Measurements from ENCODE around the gene CASZ1. TPM values are rescaled to one million over a fixed set of nuclear protein-coding genes. Genes with fewer than 3 reads are reported as not detected.

The CASZ1 gene
- total RNA-seq, 1 donor from 2014 or later = 6.9 TPM

DNA sequence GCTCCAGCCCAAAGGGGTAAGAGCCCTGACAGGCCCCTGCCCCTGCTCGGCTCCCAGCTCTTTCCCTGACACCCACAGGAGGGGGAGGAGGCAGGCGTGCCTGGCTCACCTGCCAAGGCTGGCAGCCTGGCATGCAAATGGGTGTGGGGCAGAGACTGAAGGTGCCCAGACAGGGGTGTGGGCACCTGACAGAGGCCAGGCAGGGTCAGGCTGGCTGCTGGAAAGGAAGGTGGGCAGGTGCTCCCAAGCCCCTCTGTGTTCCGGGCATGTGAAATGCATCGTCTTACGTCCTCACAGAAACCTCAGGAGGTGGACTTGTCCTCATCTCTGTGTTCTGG lies 19.4 kb upstream of the CASZ1 start:
- intact Hi-C loops (cut with micrococcal nuclease) = no loop called here
- H3K36me3 Mint-ChIP-seq (ENCODE audit: low read depth) = no peaks in the 10 kb centered on the region
- DNase-seq = no peak
- no peaks in the 10 kb centered on the region for H3K9me3 Mint-ChIP-seq
- peaks cover 4% of the 10 kb centered on the region for H3K27me3 Mint-ChIP-seq
- no peak overlapping the region for H3K27ac Mint-ChIP-seq
- no peaks in the 10 kb centered on the region for H3K4me1 Mint-ChIP-seq
- no peak overlapping the region for H3K4me3 Mint-ChIP-seq

DNA sequence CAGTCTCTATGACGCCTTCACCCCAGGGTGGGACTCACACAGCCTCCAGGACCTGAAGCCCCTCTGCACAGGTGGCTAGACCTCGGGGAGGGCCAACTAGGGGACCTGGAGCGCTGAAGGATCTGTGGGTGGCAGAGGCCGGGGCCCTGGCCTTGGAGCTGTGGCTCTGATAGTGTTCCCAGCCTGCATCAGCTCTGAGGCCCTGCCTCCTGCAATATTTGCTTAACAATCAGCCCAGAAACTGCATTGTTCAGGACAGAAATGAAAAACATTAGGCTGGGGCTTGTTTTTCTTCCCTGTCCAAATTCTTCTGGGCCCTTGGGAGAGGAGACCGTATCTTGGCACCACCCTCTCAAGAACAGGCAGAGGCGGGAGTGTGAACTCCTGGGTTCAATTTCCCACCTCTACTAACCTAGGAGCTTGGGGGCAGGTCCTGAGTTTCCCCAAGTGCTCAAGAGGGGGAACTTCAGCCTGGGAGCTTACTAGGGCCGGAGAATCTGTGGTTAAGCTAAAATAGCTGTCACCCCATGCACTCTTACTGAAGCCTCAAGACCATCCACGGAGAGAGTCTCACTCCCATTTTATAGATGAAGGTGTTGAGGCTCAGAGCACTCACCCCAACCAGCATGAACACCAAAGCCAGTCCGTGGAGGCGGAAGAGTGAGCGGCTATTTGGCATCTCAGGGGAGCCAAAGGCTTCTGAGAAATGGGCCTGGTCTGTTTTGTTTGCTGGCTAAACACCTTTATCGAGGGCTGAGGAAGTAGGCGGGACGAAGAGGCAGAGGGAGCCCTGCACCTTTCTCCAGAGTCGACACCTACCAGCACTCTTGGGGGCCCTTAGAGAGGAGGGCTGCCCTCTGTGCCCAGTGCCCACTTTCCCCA lies 18.8 kb upstream of the CASZ1 start:
- Mint-ChIP-seq H3K36me3 (ENCODE audit: low read depth) (no peaks in the 10 kb centered on the region), H3K4me3 (no peak overlapping the region), H3K27ac (no peak overlapping the region), H3K9me3 (no peaks in the 10 kb centered on the region), H3K4me1 (no peaks in the 10 kb centered on the region), H3K27me3 (peaks cover 4% of the 10 kb centered on the region)
- DNase-seq = no peak
- intact Hi-C loops (cut with micrococcal nuclease) = no loop called here

DNA sequence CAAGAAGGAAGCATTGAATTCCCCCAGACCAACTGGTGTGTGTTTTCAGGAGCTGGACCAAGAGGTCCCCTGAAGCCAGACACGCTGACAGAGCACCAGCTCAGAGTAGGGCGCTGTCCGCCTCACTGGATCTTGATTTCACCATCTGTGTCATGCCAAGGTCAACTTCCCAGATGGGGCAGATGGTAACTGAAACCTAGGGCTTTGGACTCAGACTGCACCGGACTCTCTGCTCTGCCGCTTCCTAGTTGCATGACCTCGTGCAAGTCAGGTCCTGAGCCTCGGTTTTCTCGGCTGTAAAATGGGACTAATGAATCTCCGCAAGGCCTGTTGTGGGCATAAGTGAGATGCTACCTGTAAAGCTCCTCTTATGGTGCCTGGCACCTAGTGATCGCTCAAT lies 17.9 kb upstream of the CASZ1 start:
- H3K27ac Mint-ChIP-seq = no peak overlapping the region
- H3K4me1 Mint-ChIP-seq = no peaks in the 10 kb centered on the region
- H3K9me3 Mint-ChIP-seq = no peaks in the 10 kb centered on the region
- no peak overlapping the region for H3K4me3 Mint-ChIP-seq
- intact Hi-C loops (cut with micrococcal nuclease) = no loop called here
- DNase-seq = no peak
- H3K36me3 Mint-ChIP-seq (ENCODE audit: low read depth) = no peaks in the 10 kb centered on the region
- H3K27me3 Mint-ChIP-seq = peaks cover 8% of the 10 kb centered on the region

DNA sequence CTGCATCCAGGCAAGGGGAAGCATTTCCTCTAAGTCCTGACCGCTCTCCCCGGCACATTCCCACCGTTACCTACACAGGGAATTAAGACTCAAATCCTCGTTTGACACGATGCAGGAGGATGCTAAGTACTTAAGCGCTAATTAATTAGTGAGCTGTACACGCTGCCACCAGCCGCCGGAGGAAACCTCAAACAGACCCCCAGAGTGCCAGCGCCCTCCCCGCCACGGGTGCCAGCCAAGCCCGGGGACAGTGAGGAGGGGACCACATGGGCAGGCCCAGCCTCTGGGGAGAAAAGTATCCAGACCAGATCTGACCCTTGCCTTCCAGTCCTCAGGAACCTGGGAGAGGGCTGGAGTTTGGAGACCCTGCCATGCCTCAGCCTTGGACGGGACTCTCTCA lies 17.4 kb upstream of the CASZ1 start:
- Mint-ChIP-seq H3K27ac (no peak overlapping the region), H3K4me3 (no peak overlapping the region), H3K36me3 (ENCODE audit: low read depth) (no peaks in the 10 kb centered on the region), H3K27me3 (peaks cover 13% of the 10 kb centered on the region), H3K4me1 (no peaks in the 10 kb centered on the region), H3K9me3 (no peaks in the 10 kb centered on the region)
- intact Hi-C loops (cut with micrococcal nuclease) = no loop called here
- no peak for DNase-seq

DNA sequence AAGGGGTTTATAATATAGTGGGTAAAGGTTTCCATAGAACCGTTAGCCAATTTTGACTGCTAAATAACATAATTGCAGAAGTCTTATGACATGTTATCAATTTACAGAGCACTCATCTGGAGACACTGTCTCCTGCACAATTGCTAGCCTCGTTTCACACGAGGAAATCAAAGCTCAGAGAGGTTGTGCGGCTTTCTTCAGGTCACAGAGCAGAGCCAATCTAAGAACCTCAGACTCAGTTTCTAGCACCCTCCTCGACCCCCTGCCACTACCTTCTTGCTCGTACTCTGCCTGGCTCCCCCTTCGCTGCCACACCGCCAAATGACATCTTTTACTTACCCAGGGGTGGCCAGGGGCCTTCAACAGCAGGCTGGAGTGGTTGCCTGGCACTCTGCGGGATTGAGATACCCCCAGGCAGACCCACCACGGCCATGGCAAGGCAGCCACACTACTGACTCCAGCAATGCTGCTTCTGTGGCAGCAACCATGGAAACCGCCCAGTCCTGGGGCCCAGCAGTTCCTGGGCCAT lies 16.0 kb upstream of the CASZ1 start:
- no peak for DNase-seq
- H3K4me3 Mint-ChIP-seq = no peak overlapping the region
- H3K9me3 Mint-ChIP-seq = no peaks in the 10 kb centered on the region
- no peaks in the 10 kb centered on the region for H3K36me3 Mint-ChIP-seq (ENCODE audit: low read depth)
- no peak overlapping the region for H3K27ac Mint-ChIP-seq
- no peaks in the 10 kb centered on the region for H3K4me1 Mint-ChIP-seq
- intact Hi-C loops (cut with micrococcal nuclease) = no loop called here
- peaks cover 23% of the 10 kb centered on the region for H3K27me3 Mint-ChIP-seq

DNA sequence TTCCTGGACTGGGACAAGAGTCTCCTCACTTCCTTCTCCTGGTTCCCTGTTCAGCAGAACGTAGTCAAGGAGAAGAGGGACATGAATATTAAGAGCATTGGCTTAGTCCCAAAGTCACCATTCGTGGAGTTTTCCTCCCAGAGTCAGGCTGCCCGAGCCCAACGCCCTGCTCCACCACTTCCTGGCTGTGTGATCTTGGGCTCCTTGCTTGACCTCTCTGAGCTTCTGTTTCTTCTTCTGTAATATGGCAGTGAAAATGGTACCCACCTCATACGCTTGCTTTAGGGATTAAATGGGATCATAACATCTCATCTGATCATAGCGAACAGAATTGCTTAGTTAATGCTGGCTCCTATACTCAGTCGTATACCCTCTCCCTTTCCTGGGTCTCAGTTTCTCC lies 12.0 kb upstream of the CASZ1 start:
- Mint-ChIP-seq H3K9me3 (no peaks in the 10 kb centered on the region), H3K27ac (no peak overlapping the region), H3K4me1 (peaks cover under 1% of the 10 kb centered on the region), H3K4me3 (no peak overlapping the region), H3K36me3 (ENCODE audit: low read depth) (no peaks in the 10 kb centered on the region), H3K27me3 (peaks cover 42% of the 10 kb centered on the region)
- no peak for DNase-seq
- intact Hi-C loops (cut with micrococcal nuclease) = no loop called here

DNA sequence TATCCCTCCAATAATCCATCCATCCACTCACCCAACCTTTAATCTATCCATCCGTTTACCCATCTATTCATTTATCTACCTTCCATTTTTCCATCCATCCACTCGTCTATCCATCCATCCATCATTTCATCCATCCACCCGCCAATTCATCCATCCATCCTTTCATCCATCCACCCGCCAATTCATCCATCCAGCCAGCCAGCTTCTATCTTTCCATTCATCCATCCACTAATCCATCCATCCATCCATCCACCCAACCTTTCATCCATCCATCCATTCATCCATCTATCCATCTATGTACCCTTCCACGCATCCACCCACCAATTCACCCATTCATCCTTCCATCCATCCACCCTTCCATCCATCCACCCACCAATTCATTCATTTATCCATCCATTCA lies 10.5 kb upstream of the CASZ1 start:
- Mint-ChIP-seq H3K27ac (no peak overlapping the region), H3K4me1 (peaks cover 3% of the 10 kb centered on the region), H3K9me3 (no peaks in the 10 kb centered on the region), H3K27me3 (peaks cover 51% of the 10 kb centered on the region), H3K4me3 (no peak overlapping the region), H3K36me3 (ENCODE audit: low read depth) (no peaks in the 10 kb centered on the region)
- no peak for DNase-seq
- intact Hi-C loops (cut with micrococcal nuclease) = no loop called here

DNA sequence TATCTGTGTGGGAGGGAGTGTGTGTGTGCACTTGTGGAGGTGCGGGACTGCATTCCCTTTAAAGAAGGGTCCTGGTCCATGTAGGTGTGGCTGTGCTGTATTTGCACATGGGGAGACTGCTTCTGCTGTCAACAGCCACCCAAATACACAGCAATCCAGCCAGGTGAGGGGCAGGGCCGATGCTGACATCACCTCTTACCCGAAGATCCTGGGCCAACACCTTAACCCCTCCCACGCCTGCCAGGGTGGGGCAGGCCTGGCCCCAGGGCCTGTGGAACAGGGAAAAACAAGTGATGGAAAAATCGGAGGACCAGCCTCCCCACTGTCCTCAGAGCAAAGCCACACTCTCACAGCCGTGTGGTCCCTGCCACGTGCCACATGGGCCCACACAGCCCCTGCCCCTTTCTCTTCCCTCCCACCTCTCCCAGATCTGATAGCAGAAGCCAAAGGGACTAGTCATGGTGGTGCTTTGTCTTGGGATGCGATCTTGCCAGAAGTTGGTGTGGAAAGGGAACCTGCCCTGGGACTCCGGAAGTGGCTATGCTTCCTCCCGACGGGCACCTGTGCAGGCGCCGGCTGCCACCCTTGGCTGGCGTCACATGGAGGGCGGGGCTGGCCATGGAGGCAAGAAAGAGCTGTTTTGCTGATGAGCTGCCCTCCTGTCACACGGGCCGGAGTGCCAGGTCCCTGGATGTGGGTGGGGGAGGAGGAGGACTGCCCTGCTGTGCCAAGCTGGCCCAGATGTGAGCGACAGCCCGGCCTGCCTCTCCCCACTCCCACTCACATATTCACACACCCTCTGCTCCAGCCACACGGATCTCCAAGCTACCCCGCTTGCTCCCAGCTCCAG lies 7.8 kb upstream of the CASZ1 start:
- H3K27ac Mint-ChIP-seq = no peak overlapping the region
- H3K4me3 Mint-ChIP-seq = no peak overlapping the region
- intact Hi-C loops (cut with micrococcal nuclease) = no loop called here
- no peaks in the 10 kb centered on the region for H3K9me3 Mint-ChIP-seq
- no peak for DNase-seq
- H3K27me3 Mint-ChIP-seq = peaks cover 63% of the 10 kb centered on the region
- peaks cover 3% of the 10 kb centered on the region for H3K4me1 Mint-ChIP-seq
- H3K36me3 Mint-ChIP-seq (ENCODE audit: low read depth) = no peaks in the 10 kb centered on the region

DNA sequence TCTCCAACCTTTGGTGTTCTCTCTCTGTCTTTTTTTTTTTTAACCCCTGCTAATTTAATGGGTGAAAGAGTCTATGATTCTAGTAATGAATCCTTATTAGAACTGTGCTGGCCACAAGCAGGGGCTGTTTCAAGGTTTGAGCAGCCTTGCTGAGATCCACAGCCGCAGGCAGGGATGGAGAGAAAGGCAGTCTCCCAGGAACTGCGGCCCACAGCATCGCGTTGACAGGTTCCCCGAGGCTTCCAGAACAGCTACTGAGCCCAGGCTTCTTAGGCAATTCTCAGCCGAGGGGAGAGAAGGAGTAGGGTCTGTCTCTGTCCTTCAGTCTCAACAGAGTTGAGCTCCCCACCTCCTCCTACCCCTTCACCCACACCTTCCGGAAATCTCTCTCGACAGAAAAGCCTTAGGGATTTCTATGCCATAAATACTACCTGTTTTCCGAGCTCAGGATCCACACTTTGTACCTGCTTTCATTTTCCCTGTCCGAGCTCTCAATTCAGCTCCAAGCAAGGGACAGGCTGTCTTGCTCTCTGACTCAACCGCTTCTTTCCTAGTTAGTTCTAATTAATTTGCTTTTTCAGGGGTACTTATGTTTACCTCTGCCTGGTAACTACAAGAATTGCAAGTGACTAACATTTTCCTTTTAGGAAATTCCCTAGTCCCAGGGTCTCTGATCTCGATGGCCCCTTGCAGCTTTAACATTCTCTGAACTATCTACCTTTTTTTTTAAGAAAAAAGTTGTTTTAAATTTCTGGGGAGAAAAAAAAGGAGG lies 6.7 kb upstream of the CASZ1 start:
- no peaks in the 10 kb centered on the region for H3K36me3 Mint-ChIP-seq (ENCODE audit: low read depth)
- no peak for DNase-seq
- H3K4me1 Mint-ChIP-seq = peaks cover 3% of the 10 kb centered on the region
- no peak overlapping the region for H3K4me3 Mint-ChIP-seq
- H3K27me3 Mint-ChIP-seq = peaks cover 63% of the 10 kb centered on the region
- intact Hi-C loops (cut with micrococcal nuclease) = no loop called here
- H3K9me3 Mint-ChIP-seq = no peaks in the 10 kb centered on the region
- H3K27ac Mint-ChIP-seq = no peak overlapping the region

DNA sequence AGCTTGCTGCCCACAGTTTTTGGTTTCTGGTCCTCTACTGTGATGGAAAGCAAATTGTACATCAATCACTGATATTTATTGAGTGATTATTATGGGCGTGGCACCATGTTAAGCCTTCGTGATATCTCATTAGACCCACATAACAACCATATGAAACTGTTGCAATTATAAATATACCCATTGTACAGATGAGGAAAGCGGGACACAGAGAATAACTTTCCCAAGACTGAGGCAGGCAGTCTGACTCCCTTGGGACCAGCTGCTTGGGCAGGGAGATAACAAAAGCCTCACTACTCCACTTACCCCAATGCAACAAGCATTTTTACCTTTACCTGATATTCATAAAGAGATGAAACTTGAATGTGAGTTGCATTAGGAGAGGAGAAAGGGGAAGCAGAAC lies 4.3 kb upstream of the CASZ1 start:
- no peak overlapping the region for H3K27ac Mint-ChIP-seq
- intact Hi-C loops (cut with micrococcal nuclease) = no loop called here
- H3K9me3 Mint-ChIP-seq = no peaks in the 10 kb centered on the region
- no peaks in the 10 kb centered on the region for H3K36me3 Mint-ChIP-seq (ENCODE audit: low read depth)
- H3K27me3 Mint-ChIP-seq = peaks cover 69% of the 10 kb centered on the region
- no peak for DNase-seq
- H3K4me1 Mint-ChIP-seq = peaks cover 3% of the 10 kb centered on the region
- no peak overlapping the region for H3K4me3 Mint-ChIP-seq

DNA sequence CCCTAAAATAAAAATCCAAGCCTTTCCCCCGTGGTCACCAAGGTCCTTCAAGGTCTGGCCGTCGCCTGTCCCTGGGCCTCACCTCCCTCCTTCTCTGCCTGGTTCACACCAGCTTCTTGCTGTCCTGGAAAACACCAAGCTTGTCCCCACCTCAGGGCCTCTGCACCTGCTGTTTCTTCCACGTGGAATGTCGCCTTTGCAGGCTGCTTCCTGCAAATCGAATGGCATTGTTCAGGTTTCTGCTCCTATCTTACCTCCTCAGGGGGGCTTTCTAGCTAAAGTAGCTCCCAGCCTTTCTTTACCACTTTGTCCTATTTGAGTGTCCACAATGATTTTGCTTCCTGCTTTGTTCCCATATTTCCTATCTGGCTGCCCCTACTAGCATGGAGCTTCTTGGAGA lies 3.3 kb upstream of the CASZ1 start:
- Mint-ChIP-seq H3K27me3 (peaks cover 71% of the 10 kb centered on the region), H3K9me3 (no peaks in the 10 kb centered on the region), H3K4me3 (no peak overlapping the region), H3K4me1 (peaks cover 6% of the 10 kb centered on the region), H3K27ac (no peak overlapping the region), H3K36me3 (ENCODE audit: low read depth) (peaks cover 1% of the 10 kb centered on the region)
- intact Hi-C loops (cut with micrococcal nuclease) = loop anchor here (10.0 kb wide), 1 partner anchor 285 kb away; no protein-coding TSS in a partner anchor
- DNase-seq = no peak

DNA sequence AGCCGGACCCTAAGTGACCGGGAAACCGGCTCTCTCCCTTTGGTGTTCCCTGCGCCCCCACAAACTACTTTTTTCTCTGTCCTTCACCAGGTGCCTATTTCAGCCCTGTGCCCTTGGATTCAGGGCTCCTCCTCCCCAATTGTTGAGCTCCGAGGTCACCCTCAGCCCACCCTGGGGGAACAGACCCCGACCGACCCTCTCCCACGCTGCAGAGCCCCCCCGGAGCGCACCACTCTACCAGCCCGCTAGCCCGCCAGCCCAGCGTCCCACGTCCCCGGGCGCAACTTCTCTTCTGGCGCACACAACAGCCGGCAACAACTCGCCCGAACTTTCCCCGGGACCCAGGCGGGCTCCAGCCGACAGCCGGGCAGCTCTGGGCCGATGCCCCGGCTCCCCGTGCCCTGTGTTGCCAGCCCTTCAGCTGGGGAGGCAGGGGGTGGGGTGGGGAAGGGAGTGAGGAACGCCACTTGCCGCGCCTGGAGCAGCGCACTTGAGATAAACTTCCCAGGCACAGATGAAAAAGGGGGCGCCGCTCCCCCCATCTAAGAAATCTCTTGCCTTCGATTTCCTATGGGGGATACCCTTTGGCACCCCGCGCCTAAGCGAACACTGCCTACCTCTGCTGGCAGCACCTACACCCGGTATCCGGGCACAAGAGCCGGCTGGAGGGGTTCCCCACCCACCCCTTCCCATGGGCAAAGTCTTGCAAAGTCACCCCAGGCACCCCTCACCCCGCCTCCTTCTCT lies 997 bp downstream of the CASZ1 start:
- Mint-ChIP-seq H3K27ac (peak overlapping the region; percentile 43), H3K4me3 (peak overlapping the region; percentile 85), H3K4me1 (peaks cover 8% of the 10 kb centered on the region), H3K27me3 (peaks cover 59% of the 10 kb centered on the region), H3K9me3 (no peaks in the 10 kb centered on the region), H3K36me3 (ENCODE audit: low read depth) (peaks cover 1% of the 10 kb centered on the region)
- intact Hi-C loops (cut with micrococcal nuclease) = loop anchor here (10.0 kb wide), 1 partner anchor 281 kb away; no protein-coding TSS in a partner anchor
- no peak for DNase-seq

DNA sequence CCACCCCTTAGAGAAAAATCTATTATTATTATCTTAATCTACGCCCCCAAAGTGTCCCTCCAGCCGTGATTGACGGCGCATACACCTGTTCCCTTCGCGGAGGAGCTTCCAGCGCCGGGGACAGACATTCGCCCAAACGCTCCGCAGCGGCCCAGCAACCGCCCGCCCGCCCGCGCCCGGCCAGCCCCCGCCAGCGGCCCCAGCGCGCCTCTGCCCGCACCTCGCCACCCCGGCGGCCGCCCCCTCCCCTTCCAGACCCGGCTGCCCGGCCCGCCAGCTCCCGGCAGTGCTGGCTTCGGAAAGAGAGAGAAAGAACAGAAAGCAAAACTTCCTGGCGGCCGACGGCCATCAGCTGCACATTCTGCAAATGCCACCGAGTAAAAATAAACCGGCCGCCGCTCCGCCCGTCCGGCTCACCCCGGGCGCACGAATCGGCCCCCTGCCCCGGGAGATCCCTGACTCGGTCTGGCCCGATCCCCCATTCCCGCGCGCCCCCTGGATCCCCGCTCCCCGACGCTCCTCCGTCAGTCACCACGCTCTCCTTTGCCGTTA lies 1.6 kb downstream of the CASZ1 start:
- intact Hi-C loops (cut with micrococcal nuclease) = loop anchor here (10.0 kb wide), 1 partner anchor 280 kb away; no protein-coding TSS in a partner anchor
- DNase-seq = peak; percentile 69

More for the DNA sequence above, 1.6 kb downstream of the CASZ1 start:
- H3K4me1 Mint-ChIP-seq = peaks cover 8% of the 10 kb centered on the region
- H3K27me3 Mint-ChIP-seq = peaks cover 55% of the 10 kb centered on the region
- H3K9me3 Mint-ChIP-seq = no peaks in the 10 kb centered on the region
- peak overlapping the region; percentile 85 for H3K4me3 Mint-ChIP-seq
- peak overlapping the region; percentile 43 for H3K27ac Mint-ChIP-seq
- peaks cover 1% of the 10 kb centered on the region for H3K36me3 Mint-ChIP-seq (ENCODE audit: low read depth)

All from activated CD4-positive, alpha-beta T cell treated with anti-CD3 and anti-CD28 coated beads, Interleukin-2, amount 10 ng/mL, durations not matched to agents 24 days and 14 days (primary cell).